Panc1 (cell line): ENCODE measurements around the gene ARL5A. TPM values are rescaled to one million over a fixed set of nuclear protein-coding genes. Genes with fewer than 3 reads are reported as not detected.

ENCODE experiments used
- ATAC-seq: fragments of 200-7000 bp; cut with Tn5 transposase; 2 replicates; pipeline ENCODE4 v1.9.1; 2020; ENCODE audit warnings: mild to moderate bottlenecking, moderate library complexity
- BruUV-seq: library from RNA; stranded (reverse); fragments of 400-500 nt; replicated peaks from 2 replicates; lab custom pipeline; 2021; lab: Mats Ljungman, UMichigan
- CTCF ChIA-PET: fragments of 300-600 bp; sonication (Branson Sonifier 250); formaldehyde crosslinking; loops from one replicate; lab custom pipeline; 2022; ENCODE audit warnings: antibody characterized with exemption; lab: Charles Lee
- POLR2A ChIA-PET: fragments of 300-600 bp; sonication (Branson Sonifier 250); formaldehyde crosslinking; loops from one replicate; lab custom pipeline; 2022; ENCODE audit warnings: antibody characterized with exemption; lab: Charles Lee
- DNase-seq: peaks from one replicate; pipeline ENCODE4 v3.0.0-alpha.2; 2010; ENCODE audit warnings: low read depth, low spot score
- H3K27ac ChIP-seq: 2 replicates; pipeline ENCODE4 v1.5.1; 2011; ENCODE audit warnings: mild to moderate bottlenecking, low read length, inconsistent platforms
- H3K27me3 ChIP-seq: fragments of 200-500 bp; sonication (Bioruptor generic); 2 replicates; pipeline ENCODE4 v1.6.0; 2014; ENCODE audit warnings: low read length, inconsistent platforms; ENCODE audit not compliant: control insufficient read depth, insufficient read depth
- H3K36me3 ChIP-seq: fragments of 200-500 bp; sonication (Bioruptor generic); 2 replicates; pipeline ENCODE4 v1.5.1; 2014; ENCODE audit warnings: inconsistent platforms, mild to moderate bottlenecking, low read length, moderate library complexity; ENCODE audit not compliant: control insufficient read depth, insufficient read depth
- H3K4me1 ChIP-seq: 2 replicates; pipeline ENCODE4 v1.5.1; 2011; ENCODE audit warnings: inconsistent platforms, mild to moderate bottlenecking, low read length, moderate library complexity; ENCODE audit not compliant: control insufficient read depth, insufficient read depth
- H3K4me3 ChIP-seq, 2 experiments: 2 replicates each; pipeline ENCODE4 v1.5.1; 2011 to 2012; ENCODE audit warnings: low read depth in 2 of 2, low read length in 2 of 2, mild to moderate bottlenecking in 2 of 2, inconsistent platforms in 1 of 2, moderate library complexity in 1 of 2
- H3K9me3 ChIP-seq: fragments of 200-500 bp; sonication (Bioruptor generic); 2 replicates; pipeline ENCODE4 v1.5.1; 2014; ENCODE audit warnings: low read depth, mild to moderate bottlenecking, inconsistent platforms, low read length, moderate library complexity; ENCODE audit not compliant: control insufficient read depth, insufficient read depth
- CTCF ChIP-seq: fragments of 450-650 bp; IDR thresholded peaks from 2 replicates; pipeline ENCODE4 v1.5.1; 2017; ENCODE audit warnings: mild to moderate bottlenecking
- POLR2AphosphoS5 ChIP-seq: IDR thresholded peaks from 2 replicates; pipeline ENCODE4 v1.6.1; 2012; ENCODE audit warnings: mild to moderate bottlenecking, low read depth, low read length, moderate library complexity
- REST ChIP-seq, 2 experiments: IDR thresholded peaks; 2 replicates each; pipeline ENCODE4 v1.6.1; 2011 to 2012; ENCODE audit warnings: low read depth in 2 of 2, control low read depth in 1 of 2, low read length in 1 of 2, mild to moderate bottlenecking in 1 of 2, moderate library complexity in 1 of 2; ENCODE audit not compliant: insufficient read depth in 1 of 2
- SIN3A ChIP-seq: IDR thresholded peaks from 2 replicates; pipeline ENCODE4 v1.6.1; 2012; ENCODE audit warnings: low read depth, mild to moderate bottlenecking, low read length, moderate library complexity, borderline replicate concordance; ENCODE audit not compliant: insufficient read depth
- TCF7L2 ChIP-seq: IDR thresholded peaks from 2 replicates; pipeline ENCODE4 v1.6.1; 2011; ENCODE audit warnings: mild to moderate bottlenecking, low read depth, low read length, inconsistent platforms
- in situ Hi-C: cut with HindIII; loops from 2 replicates; pipeline ENCODE4 v1.10.0; 2016; ENCODE audit warnings: low sequenced_read_pairs, low pct_unique_long_range_greater_than_20kb
- intact Hi-C: fragments of 100-400 bp; cut with micrococcal nuclease; formaldehyde crosslinking; loops from one replicate; pipeline ENCODE4 v1.10.0; 2022; ENCODE audit not compliant: unreplicated experiment
- total RNA-seq: library from RNA; stranded (reverse); gene quantifications from one replicate; pipeline ENCODE4 v1.2.1, GENCODE V29; 2021; ENCODE audit not compliant: unreplicated experiment

The ARL5A gene
- total RNA-seq, 1 experiment from 2014 or later: 47.5 TPM

GRCh38 chr2:151817929-151818328 lies 10.3 kb downstream of the ARL5A start:
- no TSS peak for BruUV-seq
- H3K4me1 ChIP-seq: no peaks in the 10 kb centered on the region
- TF ChIP-seq CTCF: no peak
- no peak for TF ChIP-seq SIN3A
- TF ChIP-seq TCF7L2: no peak
- TF ChIP-seq POLR2AphosphoS5: no peak
- no peak for TF ChIP-seq REST (IDR thresholded peaks at IDR 0.05; ENCODE audit: insufficient read depth in 1 of 2, low read depth in 2 of 2, low read length in 1 of 2)
- no peak overlapping the region for H3K27ac ChIP-seq
- POLR2A ChIA-PET: no interaction called here
- DNase-seq (no peak), ATAC-seq (no peak)
- H3K9me3 ChIP-seq: no peaks in the 10 kb centered on the region
- H3K36me3 ChIP-seq: peaks cover 4% of the 10 kb centered on the region; the same call in 1 of the 2 replicates
- CTCF ChIA-PET: no interaction called here
- intact Hi-C loops (no loop called here), in situ Hi-C loops (no loop called here)
- H3K4me3 ChIP-seq: no peak overlapping the region
- H3K27me3 ChIP-seq: no peaks in the 10 kb centered on the region

- in situ Hi-C loops: no loop called here
- TF ChIP-seq REST (IDR thresholded peaks at IDR 0.05; ENCODE audit: insufficient read depth in 1 of 2, low read depth in 2 of 2, low read length in 1 of 2) (no peak), TCF7L2 (no peak), SIN3A (no peak), CTCF (no peak), POLR2AphosphoS5 (no peak)
- intact Hi-C loops: no loop called here
- DNase-seq (no peak), ATAC-seq (no peak)
- H3K4me1 ChIP-seq: no peaks in the 10 kb centered on the region
- H3K27ac ChIP-seq: no peak overlapping the region
- ChIA-PET CTCF (no interaction called here), POLR2A (no interaction called here)
- no peaks in the 10 kb centered on the region for H3K9me3 ChIP-seq
- no peaks in the 10 kb centered on the region for H3K27me3 ChIP-seq
- no peak overlapping the region for H3K4me3 ChIP-seq
- peaks cover 8% of the 10 kb centered on the region; the same call in 1 of the 2 replicates for H3K36me3 ChIP-seq
- BruUV-seq: no TSS peak
These were observed 11.4 kb downstream of the ARL5A start for GRCh38 chr2:151816843-151817242.
